Esophagus squamous epithelium (tissue), 5 donors: ENCODE data around the gene CENPM. TPM values are rescaled to one million over a fixed set of nuclear protein-coding genes. Genes with fewer than 3 reads are reported as not detected.

Source experiments
- DNase-seq: peaks from one replicate; lab custom pipeline; 2025; lab: John Stamatoyannopoulos, UW
- H3K27ac ChIP-seq, 4 donors: fragments of 200-600 bp; sonication (generic); one replicate each; pipeline ENCODE4 v1.5.1; 2016 to 2019; ENCODE audit warnings: mild to moderate bottlenecking in 1 of 4
- H3K27me3 ChIP-seq, 4 donors: fragments of 200-600 bp; sonication (generic); 1 replicate in 3 of 4; 2 replicates in 1 of 4; pipeline versions ENCODE4 v1.5.1 to v1.6.0; 2017 to 2021; ENCODE audit warnings: antibody characterized with exemption in 1 of 4
- H3K36me3 ChIP-seq, 3 donors: fragments of 200-600 bp; sonication (generic); one replicate each; pipeline ENCODE4 v1.5.1; 2016 to 2019
- H3K4me1 ChIP-seq, 3 donors: fragments of 200-600 bp; sonication (generic); one replicate each; pipeline ENCODE4 v1.5.1; 2017 to 2019
- H3K4me3 ChIP-seq, 4 donors: fragments of 200-600 bp; sonication (generic); 1 replicate in 3 of 4; 2 replicates in 1 of 4; pipeline ENCODE4 v1.5.1; 2016 to 2019; ENCODE audit warnings: mild to moderate bottlenecking in 2 of 4, moderate library complexity in 1 of 4
- H3K9me3 ChIP-seq, 3 donors: fragments of 200-600 bp; sonication (generic); one replicate each; pipeline ENCODE4 v1.5.1; 2016 to 2019
- POLR2A ChIP-seq, 4 donors: fragments of 450-650 bp; IDR thresholded peaks; one replicate each; pipeline ENCODE4 v1.6.1; 2017; ENCODE audit warnings: antibody characterized with exemption in 4 of 4, mild to moderate bottlenecking in 4 of 4, moderate library complexity in 3 of 4
- WGBS, 2 donors: methylation state at CpG; one replicate each; pipeline ENCODE4 v1.1.5; 2018; 5-methylcytosine and 5-hydroxymethylcytosine counted together
- intact Hi-C: fragments of 100-400 bp; cut with DNase I; formaldehyde crosslinking; loops from one replicate; pipeline ENCODE4 v1.15.0; 2022
- total RNA-seq, 4 donors: library from RNA; depleted of rRNA; stranded (reverse); fragments of >200 nt; gene quantifications; one replicate each; pipeline ENCODE4 v1.1.0, GENCODE V29; 2016
- TF ChIP-seq, protein P1 (sequence below), 6 experiments: fragments of 450-650 bp in 4 of 6; fragments of 200-600 bp in 2 of 6; sonication (generic) in 2 of 6; IDR thresholded peaks; one replicate each; pipeline ENCODE4 v1.5.1; 2016 to 2019; ENCODE audit warnings: antibody characterized with exemption in 6 of 6, mild to moderate bottlenecking in 4 of 6, moderate library complexity in 4 of 6
- donor health status: DM: yes; HTN: yes; CAD: no.

The CENPM gene
- total RNA-seq, 4 donors from 2014 or later, result 6.9 to 12.6 (median 10.5) TPM

DNA sequence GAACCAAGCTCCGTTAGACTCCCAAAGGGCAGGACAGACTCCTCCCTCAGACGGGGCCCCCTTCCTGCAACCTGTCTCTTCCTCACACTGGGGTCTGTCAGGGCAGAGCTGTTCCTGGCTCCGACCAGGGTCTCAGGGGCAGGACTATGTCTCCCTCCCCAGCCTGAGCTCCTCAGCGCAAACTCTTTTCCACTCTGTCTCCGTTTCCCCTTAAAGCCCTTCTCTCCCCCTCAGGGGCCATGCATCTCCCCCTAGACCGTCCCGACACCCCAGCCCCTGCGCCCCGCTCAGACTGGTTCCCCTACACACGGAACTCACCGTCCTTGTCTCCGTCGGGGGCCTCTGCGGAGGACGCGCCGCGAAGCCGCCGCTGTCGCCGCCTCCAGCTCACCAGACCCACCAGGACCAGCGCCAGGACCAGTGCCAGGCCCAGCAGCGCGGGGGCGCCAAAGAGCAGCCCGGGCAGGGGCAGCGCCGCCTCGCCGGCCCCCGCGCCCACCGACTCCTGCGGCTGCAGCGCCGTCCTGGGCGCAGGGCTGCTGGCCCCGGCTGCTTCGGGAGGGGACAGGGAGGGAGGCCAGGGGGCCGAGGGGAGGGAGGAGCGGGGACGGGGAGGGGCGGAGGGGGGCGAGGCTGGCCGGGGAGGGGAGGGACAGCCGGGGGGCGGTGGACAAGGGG lies 21.0 kb downstream of the CENPM start:
- WGBS, 2 donors, result 11 to 35% methylated on average over 6 to 11 of the region's 48 CpGs
- Histone ChIP-seq H3K4me3 (peak overlapping the region; percentile 40 to 75 (median 54)), H3K27ac (peak overlapping the region in 3 of 4 donors; percentile 46 to 60 (median 57)), H3K27me3 (peaks cover 0 to 24% (median 1%) of the 10 kb centered on the region in 4 donors), H3K36me3 (no peaks in the 10 kb centered on the region), H3K4me1 (peaks cover 4 to 16% (median 12%) of the 10 kb centered on the region in 3 donors), H3K9me3 (no peaks in the 10 kb centered on the region)
- intact Hi-C loops, result no loop called here
- TF ChIP-seq, protein P1, sequence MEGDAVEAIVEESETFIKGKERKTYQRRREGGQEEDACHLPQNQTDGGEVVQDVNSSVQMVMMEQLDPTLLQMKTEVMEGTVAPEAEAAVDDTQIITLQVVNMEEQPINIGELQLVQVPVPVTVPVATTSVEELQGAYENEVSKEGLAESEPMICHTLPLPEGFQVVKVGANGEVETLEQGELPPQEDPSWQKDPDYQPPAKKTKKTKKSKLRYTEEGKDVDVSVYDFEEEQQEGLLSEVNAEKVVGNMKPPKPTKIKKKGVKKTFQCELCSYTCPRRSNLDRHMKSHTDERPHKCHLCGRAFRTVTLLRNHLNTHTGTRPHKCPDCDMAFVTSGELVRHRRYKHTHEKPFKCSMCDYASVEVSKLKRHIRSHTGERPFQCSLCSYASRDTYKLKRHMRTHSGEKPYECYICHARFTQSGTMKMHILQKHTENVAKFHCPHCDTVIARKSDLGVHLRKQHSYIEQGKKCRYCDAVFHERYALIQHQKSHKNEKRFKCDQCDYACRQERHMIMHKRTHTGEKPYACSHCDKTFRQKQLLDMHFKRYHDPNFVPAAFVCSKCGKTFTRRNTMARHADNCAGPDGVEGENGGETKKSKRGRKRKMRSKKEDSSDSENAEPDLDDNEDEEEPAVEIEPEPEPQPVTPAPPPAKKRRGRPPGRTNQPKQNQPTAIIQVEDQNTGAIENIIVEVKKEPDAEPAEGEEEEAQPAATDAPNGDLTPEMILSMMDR (IDR thresholded peaks at IDR 0.05), result peak; percentile 59 to 88 (median 77)
- TF ChIP-seq POLR2A (IDR thresholded peaks at IDR 0.05), result peak in 1 of 4 donors; percentile 22
- DNase-seq, result no peak

DNA sequence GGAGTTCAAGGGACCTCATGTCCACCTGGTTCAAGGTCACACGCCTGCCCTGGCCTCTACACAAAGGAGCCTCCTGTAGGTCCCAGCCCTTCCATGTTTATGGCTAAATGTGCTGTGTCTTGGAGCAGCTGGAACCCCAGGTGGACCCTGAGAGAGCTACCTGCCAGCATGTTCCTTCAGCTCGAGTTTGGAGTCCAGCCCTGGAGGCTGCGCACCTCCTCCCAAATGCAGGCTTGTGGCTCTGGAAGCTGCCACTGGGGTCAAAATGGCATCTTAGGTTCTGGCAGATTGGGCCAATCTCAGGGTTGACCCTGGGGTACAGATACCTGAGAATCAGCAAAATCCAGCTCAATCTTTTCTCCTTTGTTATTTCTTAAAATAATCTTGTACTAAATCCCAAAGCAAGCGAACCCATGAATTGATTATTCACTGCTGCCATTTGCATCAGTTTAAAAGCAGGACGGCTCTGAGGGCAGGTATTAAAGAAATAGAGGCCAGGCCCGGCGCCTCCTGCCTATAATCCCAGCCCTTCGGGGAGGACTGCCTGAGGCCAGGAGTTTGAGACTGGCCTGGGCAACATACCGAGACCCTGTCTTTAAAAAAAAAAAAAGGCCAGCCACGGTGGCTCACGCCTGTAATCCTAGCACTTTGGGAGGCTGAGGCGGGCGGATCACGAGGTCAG lies 23.2 kb downstream of the CENPM start:
- intact Hi-C loops, result no loop called here
- Histone ChIP-seq H3K9me3 (no peaks in the 10 kb centered on the region), H3K27ac (no peak overlapping the region), H3K4me1 (peaks cover 17 to 34% (median 27%) of the 10 kb centered on the region in 3 donors), H3K4me3 (no peak overlapping the region), H3K36me3 (no peaks in the 10 kb centered on the region), H3K27me3 (peaks cover 0 to 41% (median 1%) of the 10 kb centered on the region in 4 donors)
- 82 to 86% methylated on average over 10 to 12 of the region's 14 CpGs for WGBS, 2 donors
- TF ChIP-seq, protein P1 (IDR thresholded peaks at IDR 0.05), result no peak
- TF ChIP-seq POLR2A (IDR thresholded peaks at IDR 0.05), result no peak
- DNase-seq, result no peak

DNA sequence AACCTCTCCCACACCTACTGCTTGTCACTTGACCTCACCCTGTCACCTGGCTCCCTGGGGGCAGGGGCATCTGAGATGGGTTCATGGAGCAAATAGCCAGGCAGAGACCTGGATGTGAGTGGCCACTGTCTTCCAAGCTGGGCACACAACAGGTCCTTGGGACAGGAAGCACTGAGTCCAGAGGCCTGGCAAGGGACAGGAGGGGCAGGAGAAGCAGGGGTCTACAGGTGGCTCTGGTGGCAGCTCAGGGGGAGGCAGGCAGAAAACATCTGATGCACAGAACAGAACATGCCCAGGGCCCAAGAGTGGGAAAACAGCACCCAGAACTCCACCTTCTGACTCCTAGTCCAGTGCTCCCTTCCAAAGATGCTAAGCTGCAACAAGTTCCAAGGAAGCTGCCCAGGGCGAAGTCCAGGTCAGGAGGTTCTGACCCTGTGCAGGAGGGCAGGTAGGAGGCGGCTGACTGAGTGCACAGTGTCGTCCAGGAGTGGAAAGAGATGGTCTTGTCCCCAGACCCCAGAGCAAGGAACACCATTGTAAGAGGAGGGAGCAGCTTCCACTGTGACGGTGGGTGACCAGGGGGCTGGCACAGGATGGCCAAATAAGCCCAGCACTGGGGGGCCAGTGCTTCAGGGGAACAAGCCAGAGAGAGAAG lies 23.9 kb downstream of the CENPM start:
- H3K27me3 ChIP-seq, result peaks cover 0 to 48% (median 1%) of the 10 kb centered on the region in 4 donors
- H3K4me3 ChIP-seq, result no peak overlapping the region
- intact Hi-C loops, result no loop called here
- 87 to 92% methylated on average over 4 of the region's 4 CpGs for WGBS, 2 donors
- no peaks in the 10 kb centered on the region for H3K9me3 ChIP-seq
- no peak for DNase-seq
- no peaks in the 10 kb centered on the region for H3K36me3 ChIP-seq
- TF ChIP-seq POLR2A (IDR thresholded peaks at IDR 0.05), result no peak
- TF ChIP-seq, protein P1 (IDR thresholded peaks at IDR 0.05), result no peak
- H3K27ac ChIP-seq, result no peak overlapping the region
- peaks cover 20 to 41% (median 27%) of the 10 kb centered on the region in 3 donors for H3K4me1 ChIP-seq

DNA sequence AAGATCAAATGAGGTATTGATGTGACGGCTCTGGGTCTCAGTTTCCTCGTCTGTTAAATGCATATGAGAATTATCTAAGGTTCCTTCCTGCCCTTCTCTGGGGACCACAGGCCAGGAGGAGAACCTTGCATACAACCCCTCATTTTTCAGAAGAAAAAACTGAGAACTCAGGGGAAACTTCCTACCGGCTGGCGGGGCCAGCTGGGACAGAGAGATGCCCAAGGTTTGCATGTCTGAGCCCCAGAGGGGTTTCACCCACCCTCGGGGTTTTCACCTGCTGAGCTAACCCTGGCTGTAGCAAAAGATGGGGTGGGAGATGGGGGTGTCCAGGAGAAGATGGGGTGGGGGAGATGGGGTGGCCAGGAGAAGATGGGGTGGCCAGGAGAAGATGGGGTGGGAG lies 24.6 kb downstream of the CENPM start:
- Histone ChIP-seq H3K9me3 (no peaks in the 10 kb centered on the region), H3K4me3 (no peak overlapping the region), H3K36me3 (no peaks in the 10 kb centered on the region), H3K4me1 (peaks cover 24 to 47% (median 27%) of the 10 kb centered on the region in 3 donors), H3K27me3 (peaks cover 0 to 55% (median 1%) of the 10 kb centered on the region in 4 donors), H3K27ac (no peak overlapping the region)
- TF ChIP-seq, protein P1 (IDR thresholded peaks at IDR 0.05), result no peak
- no peak for TF ChIP-seq POLR2A (IDR thresholded peaks at IDR 0.05)
- intact Hi-C loops, result no loop called here
- no peak for DNase-seq
- WGBS, 2 donors, result 69 to 83% methylated on average over 2 of the region's 5 CpGs
